ENCODE data around the gene PRXL2B. TPM values are rescaled to one million over a fixed set of nuclear protein-coding genes. Genes with fewer than 3 reads are reported as not detected.

PRXL2B gene
- total RNA-seq, 1 donor from 2014 or later: 10.0 TPM

DNA sequence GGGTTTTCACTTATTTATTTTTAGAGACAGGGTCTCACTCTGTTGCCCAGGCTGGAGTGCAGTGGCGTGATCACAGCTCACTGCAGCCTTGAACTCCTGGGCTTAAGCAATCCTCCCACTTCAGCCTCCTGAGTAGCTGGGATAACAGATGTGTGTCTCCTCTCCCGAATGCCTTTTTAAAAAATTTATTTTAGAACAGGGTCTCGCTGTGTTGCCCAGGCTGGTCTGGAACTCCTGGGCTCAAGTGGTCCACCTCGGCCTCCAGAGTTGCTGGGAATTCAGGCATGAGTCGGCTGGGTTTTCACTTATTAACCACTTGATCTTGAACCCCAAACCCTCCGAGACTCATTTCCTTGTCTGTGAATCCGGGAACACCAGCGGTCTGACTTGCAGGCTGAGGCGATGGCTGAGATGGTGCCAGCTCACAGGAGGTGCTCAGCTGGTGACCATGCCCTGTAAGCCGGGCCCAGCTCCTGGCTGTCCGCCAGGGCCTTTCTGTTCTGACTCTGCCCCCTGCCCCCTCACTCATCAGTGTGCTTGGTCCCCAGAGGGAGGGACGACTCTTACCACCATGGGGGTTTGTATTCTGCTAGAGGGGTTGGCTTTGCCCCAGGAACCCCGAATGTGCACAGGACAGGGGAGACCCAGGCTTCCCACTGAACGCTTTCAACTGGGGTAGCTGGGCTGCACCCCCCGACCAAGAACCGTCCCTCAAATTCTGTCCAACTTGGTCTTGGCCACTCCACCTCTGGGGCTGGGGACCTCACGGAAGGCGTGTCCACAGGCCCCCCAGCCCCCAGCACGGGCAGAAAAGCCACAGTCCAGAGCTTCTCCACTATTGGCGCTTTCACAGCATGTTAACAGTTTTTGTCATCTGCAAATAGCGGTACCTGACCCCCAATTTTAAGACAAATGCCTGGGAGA, 23.7 kb downstream of the PRXL2B start:
- peak overlapping the region; percentile 33 for H3K4me3 ChIP-seq
- no peak overlapping the region for H3K4me3 Mint-ChIP-seq
- no peaks in the 10 kb centered on the region for H3K79me2 ChIP-seq (ENCODE audit: low read depth)
- peaks cover 13% of the 10 kb centered on the region for H3K9me3 Mint-ChIP-seq
- H3K9me3 ChIP-seq (ENCODE audit: low read depth): no peaks in the 10 kb centered on the region
- H3K27ac Mint-ChIP-seq: no peak overlapping the region
- no peak overlapping the region for H2AFZ ChIP-seq (replicated peaks)
- H3K27me3 Mint-ChIP-seq (ENCODE audit: insufficient read depth, low read depth): peaks cover 9% of the 10 kb centered on the region
- no peaks in the 10 kb centered on the region for H4K20me1 ChIP-seq (ENCODE audit: low read depth)
- H3F3A ChIP-seq (ENCODE audit: low read depth): peaks cover 14% of the 10 kb centered on the region
- H3K4me1 ChIP-seq: peaks cover 7% of the 10 kb centered on the region
- no peaks in the 10 kb centered on the region for H3K36me3 Mint-ChIP-seq
- no peaks in the 10 kb centered on the region for H3K36me3 ChIP-seq
- H3K4me1 Mint-ChIP-seq: peaks cover 10% of the 10 kb centered on the region
- peaks cover 9% of the 10 kb centered on the region for H3K27me3 ChIP-seq
- DNase-seq (ENCODE audit: low spot score): no peak
- no peak for TF ChIP-seq EZH2 (IDR thresholded peaks at IDR 0.05)
- no peak for TF ChIP-seq EZH2phosphoT487 (IDR thresholded peaks at IDR 0.05)
- TF ChIP-seq, protein P1, sequence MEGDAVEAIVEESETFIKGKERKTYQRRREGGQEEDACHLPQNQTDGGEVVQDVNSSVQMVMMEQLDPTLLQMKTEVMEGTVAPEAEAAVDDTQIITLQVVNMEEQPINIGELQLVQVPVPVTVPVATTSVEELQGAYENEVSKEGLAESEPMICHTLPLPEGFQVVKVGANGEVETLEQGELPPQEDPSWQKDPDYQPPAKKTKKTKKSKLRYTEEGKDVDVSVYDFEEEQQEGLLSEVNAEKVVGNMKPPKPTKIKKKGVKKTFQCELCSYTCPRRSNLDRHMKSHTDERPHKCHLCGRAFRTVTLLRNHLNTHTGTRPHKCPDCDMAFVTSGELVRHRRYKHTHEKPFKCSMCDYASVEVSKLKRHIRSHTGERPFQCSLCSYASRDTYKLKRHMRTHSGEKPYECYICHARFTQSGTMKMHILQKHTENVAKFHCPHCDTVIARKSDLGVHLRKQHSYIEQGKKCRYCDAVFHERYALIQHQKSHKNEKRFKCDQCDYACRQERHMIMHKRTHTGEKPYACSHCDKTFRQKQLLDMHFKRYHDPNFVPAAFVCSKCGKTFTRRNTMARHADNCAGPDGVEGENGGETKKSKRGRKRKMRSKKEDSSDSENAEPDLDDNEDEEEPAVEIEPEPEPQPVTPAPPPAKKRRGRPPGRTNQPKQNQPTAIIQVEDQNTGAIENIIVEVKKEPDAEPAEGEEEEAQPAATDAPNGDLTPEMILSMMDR (IDR thresholded peaks at IDR 0.05): no peak
- H3K9ac ChIP-seq: no peak overlapping the region
- peak overlapping the region; percentile 71 for H3K4me2 ChIP-seq
- H3K27ac ChIP-seq: no peak overlapping the region

DNA sequence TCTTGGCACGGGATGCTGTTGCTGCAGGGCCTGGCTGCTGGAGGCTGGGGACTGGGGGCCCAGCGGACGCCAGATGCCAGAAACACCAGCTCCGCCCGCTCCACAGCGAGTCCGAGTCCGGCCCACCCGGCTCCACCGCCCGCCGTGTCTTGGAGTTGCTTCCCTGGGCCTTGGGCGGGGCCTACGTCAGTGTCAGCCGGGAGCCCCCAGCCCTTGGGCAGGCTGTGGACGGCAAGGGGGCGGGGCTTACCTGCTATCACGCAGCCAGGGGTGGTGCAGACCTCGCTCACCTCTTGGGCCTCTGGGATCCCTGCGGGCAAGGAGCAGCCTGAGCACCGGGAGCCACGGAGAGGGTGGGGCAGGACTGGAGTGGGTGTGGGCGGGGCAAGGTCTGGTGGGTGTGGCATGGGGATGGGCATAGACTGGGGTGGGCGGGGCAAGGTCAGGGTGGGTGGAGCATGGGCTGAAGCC, 24.5 kb downstream of the PRXL2B start:
- no peak overlapping the region for H2AFZ ChIP-seq (replicated peaks)
- H3K9me3 ChIP-seq (ENCODE audit: low read depth): no peaks in the 10 kb centered on the region
- no peaks in the 10 kb centered on the region for H3K79me2 ChIP-seq (ENCODE audit: low read depth)
- H3K4me1 ChIP-seq: peaks cover 7% of the 10 kb centered on the region
- peak overlapping the region; percentile 71 for H3K4me2 ChIP-seq
- H3K27me3 ChIP-seq: peaks cover 13% of the 10 kb centered on the region
- no peak overlapping the region for H3K9ac ChIP-seq
- TF ChIP-seq, protein P1 (IDR thresholded peaks at IDR 0.05): no peak
- TF ChIP-seq EZH2 (IDR thresholded peaks at IDR 0.05): no peak
- TF ChIP-seq EZH2phosphoT487 (IDR thresholded peaks at IDR 0.05): no peak
- peak overlapping the region; percentile 33 for H3K4me3 ChIP-seq
- H3K4me1 Mint-ChIP-seq: peaks cover 10% of the 10 kb centered on the region
- DNase-seq (ENCODE audit: low spot score): peak; percentile 84
- peaks cover 18% of the 10 kb centered on the region for H3K9me3 Mint-ChIP-seq
- peaks cover 10% of the 10 kb centered on the region for H3K27me3 Mint-ChIP-seq (ENCODE audit: insufficient read depth, low read depth)
- no peak overlapping the region for H3K4me3 Mint-ChIP-seq
- no peaks in the 10 kb centered on the region for H3K36me3 Mint-ChIP-seq
- no peaks in the 10 kb centered on the region for H4K20me1 ChIP-seq (ENCODE audit: low read depth)
- H3K27ac Mint-ChIP-seq: no peak overlapping the region
- no peaks in the 10 kb centered on the region for H3K36me3 ChIP-seq
- H3K27ac ChIP-seq: no peak overlapping the region
- H3F3A ChIP-seq (ENCODE audit: low read depth): peaks cover 14% of the 10 kb centered on the region

DNA sequence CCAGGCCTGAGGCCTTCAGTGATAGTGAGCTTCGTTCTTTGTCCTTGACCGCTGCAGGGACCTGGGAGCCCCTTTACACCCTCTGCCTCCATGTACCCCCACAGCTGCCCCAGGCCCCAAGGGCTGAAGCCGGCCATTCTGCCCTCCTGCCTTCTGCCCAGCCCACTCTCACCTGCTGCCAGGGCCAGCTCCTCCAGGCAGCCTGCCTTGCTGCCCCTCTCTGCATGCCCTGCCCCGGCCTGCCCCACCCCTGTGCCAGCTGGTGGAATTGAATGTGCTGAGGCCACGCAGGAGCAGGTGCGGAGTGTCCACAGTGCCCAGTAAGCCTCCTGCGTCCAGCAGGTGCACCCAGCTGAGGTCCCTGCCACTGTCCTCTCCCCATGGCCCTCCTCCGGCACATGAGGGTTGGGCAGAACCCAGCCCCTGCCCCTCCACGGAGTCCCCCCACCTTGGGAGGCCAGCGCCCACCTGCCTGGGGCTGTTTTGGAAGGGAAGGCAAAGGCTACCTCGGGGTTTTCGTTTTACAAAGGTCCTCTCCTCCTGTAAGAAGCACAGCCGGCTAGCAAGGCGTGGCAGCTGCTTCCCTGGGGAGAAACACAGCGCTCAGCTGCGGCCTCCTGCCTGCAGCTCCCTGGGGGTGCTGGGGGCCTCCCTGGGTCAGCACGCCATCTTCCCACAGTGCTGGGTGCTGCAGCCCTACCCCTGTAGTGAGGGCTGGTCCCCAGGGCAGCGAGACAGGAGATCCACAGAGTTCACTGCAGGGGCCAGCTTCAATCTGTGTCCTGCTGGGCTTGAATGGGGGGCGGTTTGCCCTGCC, 25.3 kb downstream of the PRXL2B start:
- Histone ChIP-seq H3K4me1 (peaks cover 7% of the 10 kb centered on the region), H3K9ac (no peak overlapping the region), H3F3A (ENCODE audit: low read depth) (peaks cover 14% of the 10 kb centered on the region), H3K4me3 (no peak overlapping the region), H3K79me2 (ENCODE audit: low read depth) (no peaks in the 10 kb centered on the region), H3K9me3 (ENCODE audit: low read depth) (no peaks in the 10 kb centered on the region), H4K20me1 (ENCODE audit: low read depth) (no peaks in the 10 kb centered on the region), H3K27ac (no peak overlapping the region), H3K4me2 (peak overlapping the region; percentile 71), H3K36me3 (no peaks in the 10 kb centered on the region), H2AFZ (replicated peaks) (no peak overlapping the region), H3K27me3 (peaks cover 19% of the 10 kb centered on the region)
- Mint-ChIP-seq H3K27me3 (ENCODE audit: insufficient read depth, low read depth) (peaks cover 10% of the 10 kb centered on the region), H3K4me1 (peaks cover 10% of the 10 kb centered on the region), H3K27ac (no peak overlapping the region), H3K36me3 (no peaks in the 10 kb centered on the region), H3K9me3 (peaks cover 26% of the 10 kb centered on the region), H3K4me3 (no peak overlapping the region)
- DNase-seq (ENCODE audit: low spot score): no peak
- no peak for TF ChIP-seq EZH2 (IDR thresholded peaks at IDR 0.05)
- no peak for TF ChIP-seq EZH2phosphoT487 (IDR thresholded peaks at IDR 0.05)

Measured in neural progenitor cell (in vitro differentiated cells).